Mesodermal cell (in vitro differentiated cells): Measurements from ENCODE around the gene NPDC1.

Experiments
- H3K27ac ChIP-seq: 2 replicates; pipeline ENCODE4 v1.7.0; 2013; ENCODE audit warnings: mild to moderate bottlenecking, low read depth, low read length, moderate library complexity; ENCODE audit not compliant: severe bottlenecking
- H3K36me3 ChIP-seq: 2 replicates; pipeline ENCODE4 v1.7.1; 2013; ENCODE audit warnings: mild to moderate bottlenecking, low read length, moderate library complexity; ENCODE audit not compliant: control insufficient read depth, insufficient read depth
- H3K4me1 ChIP-seq: one replicate; pipeline ENCODE4 v1.7.1; 2013; ENCODE audit warnings: mild to moderate bottlenecking, low read length; ENCODE audit not compliant: insufficient read depth, control insufficient read depth, poor library complexity, severe bottlenecking
- H3K4me3 ChIP-seq: 2 replicates; pipeline ENCODE4 v1.7.0; 2013; ENCODE audit warnings: low read length, control low read depth, mild to moderate bottlenecking; ENCODE audit not compliant: insufficient read depth, poor library complexity, severe bottlenecking; ENCODE audit errors: extremely low read depth
- H3K9me3 ChIP-seq: 2 replicates; pipeline ENCODE4 v1.7.1; 2013; ENCODE audit warnings: mild to moderate bottlenecking, low read length, moderate library complexity; ENCODE audit not compliant: control insufficient read depth
- WGBS, 2 experiments: methylation state at CpG; one replicate each; pipeline ENCODE4 v1.1.5; 2013; ENCODE audit warnings: missing lambda C conversion rate in 2 of 2; ENCODE audit not compliant: insufficient coverage in 2 of 2; 5-methylcytosine and 5-hydroxymethylcytosine counted together

Gene NPDC1

DNA sequence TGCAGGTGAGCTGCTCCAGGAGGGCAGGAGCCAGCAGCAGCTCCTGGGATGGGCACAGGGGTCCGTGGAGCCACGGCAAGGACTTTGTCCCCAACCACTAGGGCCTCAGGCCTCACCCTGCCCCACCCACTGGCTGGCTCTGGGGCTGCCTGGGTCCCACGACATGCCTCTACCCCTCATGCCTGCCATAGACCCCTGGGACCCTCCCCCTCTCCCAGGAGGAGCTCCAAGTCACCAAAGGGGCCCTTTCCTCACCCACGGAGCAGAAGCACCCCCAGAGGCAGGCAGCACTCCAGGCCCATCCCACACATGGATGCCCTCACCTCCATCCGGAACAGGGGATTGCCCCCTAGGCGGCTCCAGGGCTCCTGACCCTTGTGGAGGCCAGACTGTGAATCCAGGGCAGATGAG, 24.4 kb downstream of the NPDC1 start:
- Histone ChIP-seq H3K36me3 (no peaks in the 10 kb centered on the region), H3K4me1 (no peaks in the 10 kb centered on the region), H3K27ac (no peak overlapping the region), H3K9me3 (no peaks in the 10 kb centered on the region), H3K4me3 (no peak overlapping the region)
- 82 to 85% methylated on average over 4 to 6 of the region's 6 CpGs for WGBS, 2 experiments

DNA sequence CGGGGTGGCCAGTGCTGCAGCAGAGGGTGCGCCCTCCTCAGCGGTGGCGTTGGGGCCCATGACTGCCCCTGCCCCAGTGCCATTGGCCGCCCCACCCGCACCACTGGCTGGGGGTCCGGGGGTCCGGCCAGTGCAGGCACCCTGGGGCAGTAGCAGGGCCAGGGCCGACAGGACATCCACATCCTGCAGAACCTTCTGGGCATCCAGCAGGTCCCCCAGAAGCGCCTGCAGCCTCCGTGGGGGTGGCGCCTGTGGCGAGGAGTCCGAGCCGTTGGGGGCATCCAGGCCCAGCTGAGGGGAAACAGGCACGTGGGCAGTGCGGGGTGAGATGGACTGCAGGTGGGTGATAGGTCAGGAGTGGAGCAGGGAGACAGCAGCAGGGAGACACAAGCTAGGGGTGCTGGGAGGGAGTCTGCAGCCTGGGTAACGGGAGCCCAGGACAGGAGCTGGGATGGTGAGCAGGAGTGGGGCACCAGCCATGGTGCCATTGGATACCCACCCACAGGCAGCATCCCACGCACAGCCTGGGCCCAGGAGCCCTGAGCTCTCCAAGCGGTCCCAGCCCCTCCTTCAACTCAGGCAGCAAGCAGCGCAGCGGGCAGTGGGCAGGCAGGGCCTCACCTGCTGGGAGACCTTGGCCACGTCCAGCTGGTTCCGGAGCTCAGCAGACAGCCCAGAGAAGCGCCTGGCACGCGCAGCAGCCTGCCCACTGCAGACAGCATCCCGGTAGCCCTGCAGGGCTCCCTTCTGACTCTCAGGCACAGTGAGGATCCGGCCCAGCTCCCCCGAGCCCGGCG, 25.0 kb downstream of the NPDC1 start:
- H3K36me3 ChIP-seq = peaks cover 4% of the 10 kb centered on the region
- H3K4me3 ChIP-seq = no peak overlapping the region
- no peak overlapping the region for H3K27ac ChIP-seq
- H3K4me1 ChIP-seq = no peaks in the 10 kb centered on the region
- 92 to 96% methylated on average over 24 to 32 of the region's 32 CpGs for WGBS, 2 experiments
- H3K9me3 ChIP-seq = no peaks in the 10 kb centered on the region

GRCh38 chr9:137019891-137020683, 25.9 kb downstream of the NPDC1 start:
- WGBS, 2 experiments = 89 to 90% methylated on average over 26 to 34 of the region's 34 CpGs
- no peaks in the 10 kb centered on the region for H3K9me3 ChIP-seq
- H3K4me1 ChIP-seq = no peaks in the 10 kb centered on the region
- H3K4me3 ChIP-seq = no peak overlapping the region
- peaks cover 4% of the 10 kb centered on the region for H3K36me3 ChIP-seq
- H3K27ac ChIP-seq = no peak overlapping the region

DNA sequence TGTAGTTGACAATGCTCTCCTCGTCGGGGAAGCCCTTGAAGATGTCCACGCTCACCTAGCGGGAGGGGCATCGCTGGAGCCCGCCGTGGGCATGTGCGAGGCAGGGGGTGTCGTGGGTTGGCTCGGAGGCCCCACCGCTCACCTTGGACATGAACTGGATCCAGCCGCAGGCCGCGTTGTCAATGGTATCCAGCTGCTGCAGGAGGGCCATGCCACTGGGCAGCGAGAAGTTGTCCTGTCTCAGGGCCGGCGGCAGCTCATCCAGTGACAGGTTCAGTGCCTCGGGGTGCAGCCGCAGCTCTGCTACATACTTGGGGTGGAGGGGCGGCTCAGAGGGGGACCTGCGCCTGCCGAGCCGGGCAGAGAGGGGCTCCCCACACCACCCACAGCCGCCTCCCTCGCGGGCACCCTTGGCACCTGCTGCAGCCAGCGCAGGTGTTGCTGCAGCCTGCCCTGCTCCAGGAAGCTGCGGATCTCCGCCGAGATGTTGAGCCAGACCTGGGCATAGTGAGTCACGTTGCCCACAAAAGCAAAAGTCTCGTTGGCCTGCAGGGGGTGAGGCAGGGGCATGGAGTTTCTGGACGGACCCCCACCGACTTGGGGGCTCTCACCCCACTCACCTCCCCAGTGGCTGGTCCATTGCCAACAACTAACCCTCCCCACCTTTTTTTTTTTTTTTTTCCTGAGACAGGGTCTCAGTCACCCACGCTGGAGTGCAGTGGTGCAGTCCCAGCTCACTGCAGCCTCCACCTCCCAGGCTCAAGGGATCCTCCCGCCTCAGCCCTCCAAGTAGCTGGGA, 27.0 kb downstream of the NPDC1 start:
- WGBS, 2 experiments = 95 to 96% methylated on average over 28 to 31 of the region's 36 CpGs
- H3K4me1 ChIP-seq = no peaks in the 10 kb centered on the region

GRCh38 chr9:137017791-137018497, 28.0 kb downstream of the NPDC1 start:
- Histone ChIP-seq H3K36me3 (peaks cover 4% of the 10 kb centered on the region), H3K9me3 (no peaks in the 10 kb centered on the region), H3K4me1 (no peaks in the 10 kb centered on the region), H3K27ac (no peak overlapping the region), H3K4me3 (no peak overlapping the region)
- WGBS, 2 experiments = 95 to 97% methylated on average over 27 to 37 of the region's 45 CpGs

More for the DNA sequence above, 27.0 kb downstream of the NPDC1 start:
- Histone ChIP-seq H3K36me3 (peaks cover 4% of the 10 kb centered on the region), H3K27ac (no peak overlapping the region), H3K9me3 (no peaks in the 10 kb centered on the region), H3K4me3 (no peak overlapping the region)

GRCh38 chr9:137017071-137017470, 28.9 kb downstream of the NPDC1 start:
- Histone ChIP-seq H3K9me3 (no peaks in the 10 kb centered on the region), H3K4me3 (no peak overlapping the region), H3K4me1 (no peaks in the 10 kb centered on the region), H3K27ac (no peak overlapping the region), H3K36me3 (peaks cover 4% of the 10 kb centered on the region)
- 94% methylated on average over 24 to 28 of the region's 28 CpGs for WGBS, 2 experiments

DNA sequence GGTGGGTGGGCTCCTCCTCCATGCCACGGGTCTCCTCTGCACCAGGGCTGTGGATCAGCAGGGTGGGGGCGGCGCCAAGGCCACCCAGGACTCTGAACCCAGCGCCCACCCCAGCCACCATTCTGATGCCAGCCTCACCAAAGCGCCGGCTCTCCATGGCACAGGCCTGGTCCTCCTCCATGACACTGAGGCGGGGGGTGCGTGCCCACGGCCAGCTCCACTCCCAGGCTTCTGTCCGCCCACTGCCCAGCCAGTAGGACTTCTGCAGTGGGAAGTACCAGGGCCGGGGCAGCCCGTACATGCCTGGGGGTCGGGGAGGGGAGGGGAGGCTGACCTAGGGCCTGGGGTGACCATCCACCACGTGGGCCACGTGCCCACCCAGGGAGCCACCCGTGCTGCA, 29.5 kb downstream of the NPDC1 start:
- no peaks in the 10 kb centered on the region for H3K4me1 ChIP-seq
- no peak overlapping the region for H3K4me3 ChIP-seq
- H3K9me3 ChIP-seq = no peaks in the 10 kb centered on the region
- WGBS, 2 experiments = 95 to 99% methylated on average over 11 to 13 of the region's 16 CpGs
- H3K27ac ChIP-seq = no peak overlapping the region
- H3K36me3 ChIP-seq = peaks cover 4% of the 10 kb centered on the region

DNA sequence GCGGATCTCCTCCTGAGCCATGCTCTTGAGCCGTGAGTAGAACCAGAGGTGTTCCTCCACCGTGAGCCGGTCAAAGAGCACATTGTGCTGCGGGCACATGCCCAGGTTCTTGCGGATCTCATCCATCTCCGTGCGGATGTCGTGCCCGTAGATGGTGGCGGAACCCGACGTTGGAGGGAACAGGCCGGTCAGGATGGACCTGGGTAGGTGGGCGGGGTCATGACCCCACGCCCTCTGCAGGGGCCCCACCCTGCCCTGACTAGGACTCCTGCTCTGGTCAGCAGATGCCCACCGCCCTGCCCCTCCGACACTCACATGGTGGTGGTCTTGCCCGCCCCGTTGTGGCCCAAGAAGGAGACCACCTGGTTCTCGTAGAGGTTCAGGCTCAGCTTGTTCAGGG, 30.0 kb downstream of the NPDC1 start:
- Histone ChIP-seq H3K4me3 (no peak overlapping the region), H3K9me3 (no peaks in the 10 kb centered on the region), H3K4me1 (no peaks in the 10 kb centered on the region), H3K27ac (no peak overlapping the region), H3K36me3 (peaks cover 4% of the 10 kb centered on the region)
- 94 to 96% methylated on average over 21 of the region's 21 CpGs for WGBS, 2 experiments

GRCh38 chr9:137015540-137015930, 30.4 kb downstream of the NPDC1 start:
- Histone ChIP-seq H3K9me3 (no peaks in the 10 kb centered on the region), H3K4me3 (no peak overlapping the region), H3K4me1 (no peaks in the 10 kb centered on the region), H3K27ac (no peak overlapping the region), H3K36me3 (peaks cover 4% of the 10 kb centered on the region)
- WGBS, 2 experiments = 96 to 98% methylated on average over 24 of the region's 25 CpGs
